ENCODE data around the gene PON2.

The PON2 gene

GRCh38 chr7:95430864-95431263 lies 4.0 kb downstream of the PON2 start:
- no peak overlapping the region for H3K4me3 ChIP-seq (ENCODE audit: low read depth, low read length)
- H3K36me3 ChIP-seq (ENCODE audit: control insufficient read depth in 2 of 2, insufficient read depth in 1 of 2, low read length in 2 of 2), result no peaks in the 10 kb centered on the region
- no peak overlapping the region for H3K27ac ChIP-seq (ENCODE audit: extremely low read depth, low read depth, low read length)
- TF ChIP-seq ZNF18 (tag by site-specific recombination; IDR thresholded peaks at IDR 0.05) (no peak), ZNF121 (tag by site-specific recombination; IDR thresholded peaks at IDR 0.05) (no peak)
- H3K4me1 ChIP-seq (ENCODE audit: control insufficient read depth, insufficient read depth, low read length), result no peaks in the 10 kb centered on the region
- POLR2A ChIA-PET, result no interaction called here
- H3K9me3 ChIP-seq (ENCODE audit: control insufficient read depth, insufficient read depth, low read depth, low read length), result no peaks in the 10 kb centered on the region
- CTCF ChIA-PET, result no interaction called here

GRCh38 chr7:95429241-95429990 lies 5.4 kb downstream of the PON2 start:
- no peak overlapping the region for H3K4me3 ChIP-seq (ENCODE audit: low read depth, low read length)
- ChIA-PET CTCF (interaction anchor here (1.2 kb wide), 1 partner anchor 904 kb away, joined by 3 read pairs; no protein-coding TSS in a partner anchor), POLR2A (no interaction called here)
- H3K27ac ChIP-seq (ENCODE audit: extremely low read depth, low read depth, low read length), result no peak overlapping the region
- no peaks in the 10 kb centered on the region for H3K4me1 ChIP-seq (ENCODE audit: control insufficient read depth, insufficient read depth, low read length)
- no peaks in the 10 kb centered on the region for H3K36me3 ChIP-seq (ENCODE audit: control insufficient read depth in 2 of 2, insufficient read depth in 1 of 2, low read length in 2 of 2)
- H3K9me3 ChIP-seq (ENCODE audit: control insufficient read depth, insufficient read depth, low read depth, low read length), result no peaks in the 10 kb centered on the region
- TF ChIP-seq ZNF433 (tag by site-specific recombination; IDR thresholded peaks at IDR 0.05; ENCODE audit: low read depth) (no peak), ZBTB8A (tag by site-specific recombination; IDR thresholded peaks at IDR 0.05) (no peak), ZNF292 (tag by site-specific recombination; IDR thresholded peaks at IDR 0.05; ENCODE audit: borderline replicate concordance, low read depth) (no peak), ZNF146 (tag by site-specific recombination; IDR thresholded peaks at IDR 0.05) (peak; percentile 83), ZNF580 (tag by site-specific recombination; IDR thresholded peaks at IDR 0.05) (peak; percentile 33; the same call in 1 of the 2 replicates), ZNF112 (tag by site-specific recombination; IDR thresholded peaks at IDR 0.05) (no peak)

GRCh38 chr7:95427914-95428516 lies 6.8 kb downstream of the PON2 start:
- ChIA-PET POLR2A (interaction anchor here (1.4 kb wide), 1 partner anchor 9 kb away, joined by 3 read pairs; no protein-coding TSS in a partner anchor), CTCF (interaction anchor here (0.7 kb wide), 2 partner anchors 21 to 49 kb away, joined by 3 to 6 read pairs; no protein-coding TSS in a partner anchor)
- Histone ChIP-seq H3K4me1 (ENCODE audit: control insufficient read depth, insufficient read depth, low read length) (no peaks in the 10 kb centered on the region), H3K9me3 (ENCODE audit: control insufficient read depth, insufficient read depth, low read depth, low read length) (no peaks in the 10 kb centered on the region), H3K36me3 (ENCODE audit: control insufficient read depth in 2 of 2, insufficient read depth in 1 of 2, low read length in 2 of 2) (peaks cover 0 to 3% of the 10 kb centered on the region in 2 experiments; a peak in 1 of 3 replicates), H3K4me3 (ENCODE audit: low read depth, low read length) (no peak overlapping the region), H3K27ac (ENCODE audit: extremely low read depth, low read depth, low read length) (no peak overlapping the region)
- TF ChIP-seq ATF2 (tag by site-specific recombination; IDR thresholded peaks at IDR 0.05; ENCODE audit: low read depth) (no peak), ZNF169 (tag by site-specific recombination; IDR thresholded peaks at IDR 0.05) (no peak), ZNF704 (tag by site-specific recombination; IDR thresholded peaks at IDR 0.05) (no peak), ZNF843 (tag by site-specific recombination; IDR thresholded peaks at IDR 0.05) (no peak), TCF7L2 (IDR thresholded peaks at IDR 0.05; ENCODE audit: borderline replicate concordance, low read depth, low read length) (no peak), ZNF404 (tag by site-specific recombination; IDR thresholded peaks at IDR 0.05) (no peak), ZBTB17 (tag by site-specific recombination; IDR thresholded peaks at IDR 0.05) (0 out of 2 replicates have a peak, but pooled peaks have one; percentile 23)
